ENCODE results near the gene DAB2IP. TPM values are rescaled to one million over a fixed set of nuclear protein-coding genes. Genes with fewer than 3 reads are reported as not detected.

Gene DAB2IP
- under 1 TPM; 0.07 to 0.53 TPM for total RNA-seq

DNA sequence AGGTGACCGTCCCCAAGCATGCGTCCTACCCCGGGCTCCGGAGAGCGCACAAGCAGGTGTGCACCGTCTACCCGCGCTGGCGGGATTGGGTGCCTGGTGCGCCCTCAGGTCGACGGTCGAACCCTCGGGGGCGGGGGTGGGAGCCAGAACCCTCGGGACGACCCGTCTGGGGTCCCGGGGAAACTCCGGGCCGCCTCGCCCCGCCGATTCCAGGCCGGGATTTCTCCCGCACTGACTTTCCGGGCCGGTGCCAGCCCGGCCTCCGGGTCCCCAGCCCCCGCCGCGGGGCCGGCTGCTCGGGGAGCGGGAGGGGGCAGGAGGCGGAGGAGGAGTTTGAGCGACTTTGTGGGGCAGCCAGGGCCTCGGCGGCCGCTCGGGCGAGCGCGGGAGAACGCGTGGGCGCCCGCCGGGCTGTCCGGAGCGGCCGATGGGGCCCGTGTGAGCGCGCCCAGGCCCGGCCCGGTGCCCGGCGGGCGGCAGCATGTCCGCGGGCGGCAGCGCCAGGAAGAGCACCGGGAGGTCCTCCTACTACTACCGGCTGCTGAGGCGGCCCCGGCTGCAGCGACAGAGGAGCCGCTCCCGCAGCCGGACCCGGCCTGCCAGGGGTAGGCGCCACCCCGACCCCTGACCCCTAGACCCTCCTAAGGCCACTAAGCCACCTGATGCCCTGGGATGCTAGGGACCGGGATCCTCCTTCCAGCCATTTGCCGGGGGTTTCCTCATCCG is at the start of gene DAB2IP:
Gene DAB2IP (plus strand): TSS at position 340 of the 726 bp plus-strand sequence. CDS start 142 bp downstream, at position 482.
- H3K4me1 Mint-ChIP-seq (ENCODE audit: low read depth in 2 of 2) = peaks cover 0 to 15% of the 10 kb centered on the region in 2 donors
- ATAC-seq (peak; percentile 14 to 21), DNase-seq (ENCODE audit: low spot score) (no peak)
- peaks cover 37 to 51% of the 10 kb centered on the region in 2 donors for H3K27me3 Mint-ChIP-seq
- no peaks in the 10 kb centered on the region for H3K9me3 Mint-ChIP-seq
- peak within 1 kb of the TSS; percentile 50 for H3K4me3 Mint-ChIP-seq
- no peaks in the 10 kb centered on the region for H3K36me3 Mint-ChIP-seq
- no peak within 1 kb of the TSS for H3K27ac Mint-ChIP-seq

DNA sequence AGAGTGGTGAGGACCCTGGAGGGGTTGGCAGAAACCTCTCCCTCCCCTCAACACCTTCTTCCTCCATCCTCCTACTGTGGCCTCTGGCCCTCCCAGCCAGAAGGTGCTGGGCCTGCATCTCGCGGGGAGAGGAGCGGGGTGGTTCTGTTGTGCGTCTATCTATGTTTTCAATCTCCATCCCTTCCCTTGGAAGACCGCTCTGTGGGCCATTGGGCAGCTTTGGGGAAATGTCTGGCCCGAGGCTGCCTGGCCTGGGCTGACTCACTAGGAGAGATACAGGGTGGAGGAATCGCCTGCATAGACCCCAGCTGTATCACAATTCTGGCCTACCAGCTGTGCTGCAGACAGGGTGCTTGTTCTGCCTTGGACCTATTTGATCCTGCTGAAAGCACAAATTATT is 48.4 kb upstream of the DAB2IP start:
- ATAC-seq = no peak
- no peak for DNase-seq (ENCODE audit: low spot score)
- Mint-ChIP-seq H3K27ac (no peak overlapping the region), H3K9me3 (no peaks in the 10 kb centered on the region), H3K27me3 (peaks cover 20 to 21% of the 10 kb centered on the region in 2 donors), H3K4me1 (ENCODE audit: low read depth in 2 of 2) (peaks cover 10 to 22% of the 10 kb centered on the region in 2 donors), H3K4me3 (no peak overlapping the region), H3K36me3 (no peaks in the 10 kb centered on the region)

DNA sequence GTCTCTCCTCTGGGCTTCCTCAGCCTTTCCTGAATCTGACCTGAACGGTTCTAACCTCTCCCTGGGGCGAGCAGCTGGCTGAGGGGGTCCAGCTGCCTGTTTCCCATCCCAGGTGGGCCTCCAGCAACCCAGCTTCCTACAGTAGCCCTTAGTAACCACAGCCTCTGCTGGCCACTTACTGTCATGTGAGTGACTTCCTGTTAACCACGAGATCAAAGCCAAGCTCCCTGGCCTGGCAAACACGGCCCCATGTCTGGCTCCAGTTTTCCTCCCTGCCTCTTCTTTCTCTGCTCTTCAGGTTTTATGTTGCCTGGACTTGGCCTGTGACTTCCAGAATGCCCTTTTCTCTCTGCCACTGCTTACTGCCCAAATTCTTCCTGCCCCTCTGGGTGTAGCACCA is 47.2 kb upstream of the DAB2IP start:
- no peaks in the 10 kb centered on the region for H3K9me3 Mint-ChIP-seq
- H3K27me3 Mint-ChIP-seq = peaks cover 20 to 29% of the 10 kb centered on the region in 2 donors
- H3K27ac Mint-ChIP-seq = no peak overlapping the region
- no peak for DNase-seq (ENCODE audit: low spot score)
- H3K36me3 Mint-ChIP-seq = no peaks in the 10 kb centered on the region
- no peak overlapping the region for H3K4me3 Mint-ChIP-seq
- peaks cover 10 to 19% of the 10 kb centered on the region in 2 donors for H3K4me1 Mint-ChIP-seq (ENCODE audit: low read depth in 2 of 2)
- ATAC-seq = no peak

DNA sequence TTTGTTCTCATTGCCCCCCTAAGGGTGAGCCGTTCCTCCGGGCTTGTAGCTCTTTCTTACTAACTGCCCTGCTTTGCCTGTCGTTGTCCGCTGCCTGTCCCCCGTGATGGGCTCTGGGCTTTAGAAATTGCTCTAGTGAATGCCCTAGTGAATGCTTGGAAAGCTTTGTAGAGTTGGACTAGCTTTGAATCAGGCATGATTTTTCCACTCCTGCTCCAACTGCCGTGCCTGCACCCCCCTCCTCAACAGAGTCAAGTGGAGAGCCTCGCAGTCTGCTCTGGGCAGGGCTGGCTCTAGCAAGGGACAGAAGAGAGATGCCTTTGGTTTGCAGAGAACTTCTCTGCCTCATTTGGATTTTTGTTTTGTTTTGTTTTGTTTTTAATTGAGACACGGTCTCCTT is 46.8 kb upstream of the DAB2IP start:
- no peaks in the 10 kb centered on the region for H3K9me3 Mint-ChIP-seq
- H3K27ac Mint-ChIP-seq = no peak overlapping the region
- peaks cover 10 to 19% of the 10 kb centered on the region in 2 donors for H3K4me1 Mint-ChIP-seq (ENCODE audit: low read depth in 2 of 2)
- no peaks in the 10 kb centered on the region for H3K36me3 Mint-ChIP-seq
- DNase-seq (ENCODE audit: low spot score) (no peak), ATAC-seq (no peak)
- peaks cover 23 to 33% of the 10 kb centered on the region in 2 donors for H3K27me3 Mint-ChIP-seq
- H3K4me3 Mint-ChIP-seq = no peak overlapping the region

DNA sequence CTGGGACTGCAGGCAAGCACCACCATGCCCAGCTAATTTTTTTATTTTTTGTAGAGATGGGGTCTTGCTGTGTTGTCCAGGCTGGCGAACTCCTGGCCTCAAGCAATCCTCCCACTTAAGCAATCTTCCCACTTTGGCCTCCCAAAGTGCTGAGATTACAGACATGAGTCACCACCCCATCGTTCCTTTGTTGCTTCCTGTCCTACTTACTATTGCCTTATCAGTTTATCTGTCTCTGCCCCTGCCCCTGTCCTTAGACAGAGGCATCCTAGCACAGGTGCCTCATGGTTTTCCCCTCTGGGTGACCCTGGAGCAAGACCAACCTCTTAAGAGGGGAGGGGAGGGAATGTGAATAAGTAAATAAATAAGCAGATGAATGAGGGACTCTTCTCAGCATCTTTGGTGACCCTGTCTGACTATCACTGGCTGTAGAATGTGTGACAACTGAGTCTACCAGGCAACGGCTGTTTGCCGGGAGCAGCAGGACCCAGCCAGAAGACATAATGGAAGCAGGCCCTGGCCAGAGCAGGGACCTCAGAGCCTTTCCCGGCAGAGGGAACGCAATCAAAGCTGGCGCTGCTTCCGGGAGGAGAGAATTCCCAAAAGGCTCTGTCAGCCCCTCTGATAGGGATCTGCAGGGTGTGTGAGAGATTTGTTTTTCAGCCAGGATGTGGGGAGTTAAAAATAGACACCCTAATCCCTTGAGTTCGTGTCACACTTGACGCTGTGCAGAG is 43.8 kb upstream of the DAB2IP start:
- H3K27me3 Mint-ChIP-seq = peaks cover 24 to 25% of the 10 kb centered on the region in 2 donors
- no peak overlapping the region for H3K4me3 Mint-ChIP-seq
- H3K27ac Mint-ChIP-seq = no peak overlapping the region
- peaks cover 4 to 13% of the 10 kb centered on the region in 2 donors for H3K4me1 Mint-ChIP-seq (ENCODE audit: low read depth in 2 of 2)
- no peaks in the 10 kb centered on the region for H3K36me3 Mint-ChIP-seq
- no peaks in the 10 kb centered on the region for H3K9me3 Mint-ChIP-seq
- ATAC-seq (no peak), DNase-seq (ENCODE audit: low spot score) (no peak)

DNA sequence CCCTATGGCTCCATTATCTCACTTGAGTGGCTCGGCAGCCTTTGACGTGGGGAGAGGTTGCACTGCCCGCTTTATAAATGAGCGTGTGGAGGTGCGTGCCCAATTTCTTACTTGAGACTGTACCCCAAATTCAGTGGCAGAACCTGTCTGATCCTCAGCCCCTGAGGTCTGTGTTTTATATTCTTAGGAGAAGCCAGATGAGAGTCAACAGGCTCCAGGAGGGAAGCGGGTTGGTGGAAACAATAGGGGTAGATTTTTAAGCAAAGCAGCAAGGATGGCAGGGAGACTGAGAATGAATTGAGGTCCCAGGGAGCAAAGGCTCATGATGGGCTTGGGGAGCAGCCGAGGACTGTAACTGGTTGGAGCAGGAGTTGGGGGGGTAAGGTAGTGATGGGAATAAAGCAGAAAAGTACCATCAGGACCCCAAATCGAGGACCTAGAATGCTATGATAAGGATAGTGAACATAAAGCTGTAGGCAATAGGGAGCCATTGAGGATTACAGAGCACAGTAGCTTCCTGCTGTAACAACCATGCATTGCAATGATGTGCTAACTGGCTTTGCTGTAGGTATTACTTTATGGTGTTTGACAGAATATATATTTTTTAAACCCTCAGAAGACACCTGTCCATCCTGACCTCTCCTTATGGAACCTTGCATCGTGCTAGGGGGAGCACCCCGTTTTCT is 43.1 kb upstream of the DAB2IP start:
- peaks cover 9 to 16% of the 10 kb centered on the region in 2 donors for H3K4me1 Mint-ChIP-seq (ENCODE audit: low read depth in 2 of 2)
- no peaks in the 10 kb centered on the region for H3K36me3 Mint-ChIP-seq
- no peak overlapping the region for H3K4me3 Mint-ChIP-seq
- no peak for DNase-seq (ENCODE audit: low spot score)
- H3K9me3 Mint-ChIP-seq = no peaks in the 10 kb centered on the region
- H3K27ac Mint-ChIP-seq = no peak overlapping the region
- H3K27me3 Mint-ChIP-seq = peaks cover 26 to 32% of the 10 kb centered on the region in 2 donors
- no peak for ATAC-seq

DNA sequence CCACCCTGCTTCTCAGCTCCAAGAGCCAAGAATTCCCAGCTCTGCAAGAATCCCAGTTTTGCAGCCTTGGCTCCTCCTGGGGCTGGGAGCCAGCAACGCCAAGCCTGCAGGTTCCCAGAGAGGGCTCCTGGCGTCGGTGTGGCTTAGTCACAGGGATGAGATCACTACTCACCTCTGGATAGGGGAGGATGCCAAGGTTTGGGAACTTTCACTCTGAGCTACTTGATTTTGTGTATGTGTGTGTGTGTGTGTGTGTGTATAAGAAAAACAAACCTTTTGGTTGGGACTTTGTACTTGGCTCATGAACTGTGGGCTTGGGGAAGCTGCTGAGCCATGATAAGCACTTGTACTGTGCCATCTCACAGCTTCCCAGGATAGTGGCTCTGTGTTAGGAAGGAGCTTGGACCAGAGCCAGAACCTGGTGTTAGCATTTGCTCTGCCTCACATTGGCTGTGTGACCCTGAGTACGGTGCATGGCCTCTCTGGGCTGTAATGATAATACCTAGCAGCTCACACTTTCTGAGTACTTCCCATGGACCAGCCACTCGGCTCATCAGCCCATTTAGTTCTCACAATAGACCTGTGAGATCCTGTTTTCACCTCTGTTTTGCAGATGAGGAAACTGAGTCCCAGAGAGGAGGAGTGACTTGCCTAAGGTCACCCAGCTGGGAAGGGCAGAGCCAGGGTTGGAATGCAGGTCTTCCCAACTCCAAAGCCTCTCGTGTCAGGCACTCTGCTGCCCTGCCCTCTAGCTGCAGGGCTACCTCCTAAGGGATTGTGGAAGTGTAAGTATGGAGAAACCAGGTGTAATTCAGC is 41.4 kb upstream of the DAB2IP start:
- Mint-ChIP-seq H3K4me3 (no peak overlapping the region), H3K9me3 (no peaks in the 10 kb centered on the region), H3K27ac (no peak overlapping the region), H3K4me1 (ENCODE audit: low read depth in 2 of 2) (peaks cover 13% of the 10 kb centered on the region in 2 donors), H3K27me3 (peaks cover 31 to 42% of the 10 kb centered on the region in 2 donors), H3K36me3 (no peaks in the 10 kb centered on the region)
- ATAC-seq (no peak), DNase-seq (ENCODE audit: low spot score) (no peak)

DNA sequence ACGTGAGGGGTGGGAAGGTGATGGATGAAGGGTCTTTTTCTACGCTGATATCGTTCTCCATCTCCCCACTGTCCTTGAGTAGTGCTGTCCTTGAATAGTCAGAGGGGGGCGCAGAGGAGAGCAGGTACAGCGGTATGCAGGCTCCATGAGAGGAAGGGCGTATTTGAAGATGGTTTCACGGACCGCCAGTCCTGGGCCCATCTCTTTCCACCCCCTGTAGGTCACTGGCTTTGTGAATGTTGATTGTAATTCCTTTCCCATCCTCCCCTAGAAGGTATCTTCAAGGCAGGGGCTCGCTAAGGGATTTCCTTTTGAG is 40.8 kb upstream of the DAB2IP start:
- H3K27me3 Mint-ChIP-seq = peaks cover 31 to 44% of the 10 kb centered on the region in 2 donors
- ATAC-seq (no peak), DNase-seq (ENCODE audit: low spot score) (no peak)
- H3K27ac Mint-ChIP-seq = no peak overlapping the region
- peaks cover 13% of the 10 kb centered on the region in 2 donors for H3K4me1 Mint-ChIP-seq (ENCODE audit: low read depth in 2 of 2)
- H3K36me3 Mint-ChIP-seq = no peaks in the 10 kb centered on the region
- no peak overlapping the region for H3K4me3 Mint-ChIP-seq
- no peaks in the 10 kb centered on the region for H3K9me3 Mint-ChIP-seq

DNA sequence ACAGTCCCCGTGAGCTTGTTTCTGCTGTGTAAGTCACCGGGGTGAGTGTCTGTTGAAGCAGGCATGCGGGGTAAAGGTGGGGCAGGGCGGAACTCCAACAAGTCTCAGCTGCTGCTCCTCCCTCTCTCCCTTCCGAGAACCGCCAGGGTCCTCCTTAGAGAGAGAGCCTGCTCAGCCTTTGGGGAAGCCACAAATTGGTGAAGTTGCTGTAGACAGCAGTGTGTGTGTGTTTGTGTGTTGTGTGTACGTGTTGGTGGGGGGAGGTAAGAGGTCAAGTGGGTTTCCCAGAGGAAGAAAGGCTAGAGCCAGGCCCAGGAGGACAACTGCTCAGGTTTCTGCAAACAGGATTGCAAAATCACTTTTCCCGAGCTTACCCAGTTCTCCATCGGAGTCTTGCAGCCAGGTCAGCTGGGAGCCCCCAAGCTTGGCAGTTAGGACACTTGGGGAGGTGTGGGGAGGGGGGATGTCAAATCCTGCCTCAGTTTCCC is 38.9 kb upstream of the DAB2IP start:
- no peaks in the 10 kb centered on the region for H3K36me3 Mint-ChIP-seq
- no peak overlapping the region for H3K4me3 Mint-ChIP-seq
- H3K27me3 Mint-ChIP-seq = peaks cover 31 to 51% of the 10 kb centered on the region in 2 donors
- H3K4me1 Mint-ChIP-seq (ENCODE audit: low read depth in 2 of 2) = peaks cover 11 to 13% of the 10 kb centered on the region in 2 donors
- ATAC-seq = no peak
- no peaks in the 10 kb centered on the region for H3K9me3 Mint-ChIP-seq
- no peak overlapping the region for H3K27ac Mint-ChIP-seq
- no peak for DNase-seq (ENCODE audit: low spot score)

DNA sequence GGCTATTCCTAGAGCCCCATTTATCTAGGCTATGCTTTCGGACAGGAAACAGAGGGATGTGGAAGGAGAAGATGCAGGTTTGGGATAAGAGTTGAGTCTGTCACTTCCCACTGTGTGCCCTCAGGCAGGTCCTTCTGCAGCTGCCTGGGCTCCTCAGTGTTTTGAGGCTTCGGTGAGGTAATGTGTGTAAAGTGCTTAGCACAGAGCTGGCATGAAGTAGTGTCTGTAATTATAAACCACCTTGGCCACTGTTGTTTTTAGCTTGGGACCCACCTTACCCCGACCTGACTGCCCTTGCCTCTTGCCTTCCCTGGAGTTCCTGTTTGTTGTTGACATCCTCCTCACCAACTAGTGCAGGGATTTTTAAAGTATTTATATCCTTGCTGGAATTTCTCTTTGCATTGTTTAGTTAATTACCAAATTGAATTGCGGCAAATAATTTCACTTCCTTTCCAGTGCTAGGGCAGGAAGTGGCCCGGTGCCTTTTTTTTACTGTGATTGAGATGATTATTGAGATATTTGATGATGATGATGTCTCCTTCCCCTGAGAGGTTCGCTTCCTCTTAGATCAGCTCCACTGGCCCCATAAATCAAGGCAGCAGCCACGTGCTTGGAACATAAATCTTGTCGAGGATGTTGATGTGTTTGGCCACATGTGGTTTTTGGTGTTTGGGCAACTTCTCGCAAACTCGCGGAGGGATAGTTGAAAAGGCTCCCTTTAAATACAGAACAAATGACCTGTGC is 38.3 kb upstream of the DAB2IP start:
- Mint-ChIP-seq H3K27me3 (peaks cover 28 to 47% of the 10 kb centered on the region in 2 donors), H3K4me3 (no peak overlapping the region), H3K36me3 (no peaks in the 10 kb centered on the region), H3K4me1 (ENCODE audit: low read depth in 2 of 2) (peaks cover 10 to 13% of the 10 kb centered on the region in 2 donors), H3K9me3 (no peaks in the 10 kb centered on the region), H3K27ac (no peak overlapping the region)
- DNase-seq (ENCODE audit: low spot score) (no peak), ATAC-seq (no peak)

DNA sequence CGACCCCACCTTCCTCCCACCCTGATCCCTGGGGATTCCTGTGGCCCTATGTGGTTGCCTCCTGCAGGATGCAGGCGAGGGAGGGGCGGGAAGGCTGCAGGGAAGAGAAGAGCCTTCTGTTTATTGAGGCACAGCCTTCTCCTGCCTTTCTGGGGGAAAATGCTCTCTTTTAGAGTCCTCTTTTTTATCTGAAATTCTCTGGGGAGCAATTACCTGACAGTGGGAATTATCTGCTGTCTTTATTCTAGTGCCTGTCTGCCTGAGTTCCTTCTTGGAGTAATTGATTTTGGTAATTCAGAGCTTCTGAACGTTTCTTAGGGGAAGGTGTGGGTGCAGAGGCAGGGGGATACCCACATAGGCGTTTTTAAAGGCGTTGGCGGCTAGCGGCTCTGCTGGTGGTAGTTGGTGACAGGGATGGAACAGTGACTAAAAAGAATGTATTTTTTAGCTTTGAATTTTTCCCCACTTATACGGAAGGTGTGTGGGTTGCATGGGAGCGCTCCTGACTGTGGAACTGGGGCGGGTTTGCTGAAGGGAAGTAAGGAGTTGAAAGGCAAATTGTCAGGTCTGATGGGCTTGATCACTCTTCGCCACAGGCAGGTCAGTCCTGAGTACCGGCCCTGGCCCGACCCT is 35.2 kb upstream of the DAB2IP start:
- no peaks in the 10 kb centered on the region for H3K9me3 Mint-ChIP-seq
- ATAC-seq (no peak), DNase-seq (ENCODE audit: low spot score) (no peak)
- H3K27me3 Mint-ChIP-seq = peaks cover 21 to 38% of the 10 kb centered on the region in 2 donors
- H3K4me1 Mint-ChIP-seq (ENCODE audit: low read depth in 2 of 2) = peaks cover 10 to 20% of the 10 kb centered on the region in 2 donors
- H3K27ac Mint-ChIP-seq = no peak overlapping the region
- H3K36me3 Mint-ChIP-seq = no peaks in the 10 kb centered on the region
- H3K4me3 Mint-ChIP-seq = no peak overlapping the region

DNA sequence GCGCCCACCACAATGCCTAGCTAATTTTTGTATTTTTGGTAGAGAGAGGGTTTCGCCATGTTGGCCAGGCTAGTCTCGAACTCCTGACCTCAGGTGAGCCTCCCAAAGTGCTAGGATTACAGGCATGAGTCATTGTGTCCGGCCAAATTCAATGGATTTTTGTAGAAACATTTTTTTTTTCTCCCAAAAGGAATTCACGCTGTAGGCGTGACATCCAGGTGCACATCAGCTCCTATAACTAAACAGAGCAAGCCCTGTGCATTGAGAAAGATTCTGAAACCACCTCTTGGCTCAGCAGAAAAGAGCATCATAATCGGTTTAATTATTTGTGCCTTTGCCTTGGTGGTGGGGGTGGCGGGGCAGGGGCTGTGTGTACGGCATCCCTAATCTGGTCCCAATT is 32.9 kb upstream of the DAB2IP start:
- H3K9me3 Mint-ChIP-seq = no peaks in the 10 kb centered on the region
- DNase-seq (ENCODE audit: low spot score) = no peak
- H3K27ac Mint-ChIP-seq = no peak overlapping the region
- peaks cover 1 to 9% of the 10 kb centered on the region in 2 donors for H3K4me1 Mint-ChIP-seq (ENCODE audit: low read depth in 2 of 2)
- ATAC-seq = no peak
- peaks cover 14 to 26% of the 10 kb centered on the region in 2 donors for H3K27me3 Mint-ChIP-seq
- H3K4me3 Mint-ChIP-seq = no peak overlapping the region
- H3K36me3 Mint-ChIP-seq = no peaks in the 10 kb centered on the region
